Body of pancreas (tissue), 4 donors: Measurements from ENCODE around the gene ARHGEF11.

Source experiments
- POLR2A ChIP-seq, 3 donors: fragments of 450-650 bp; IDR thresholded peaks; one replicate each; pipeline ENCODE4 v1.6.1; 2016; ENCODE audit warnings: antibody characterized with exemption in 3 of 3, mild to moderate bottlenecking in 2 of 3
- TF ChIP-seq, protein P1 (sequence below), 7 experiments: fragments of 450-650 bp in 4 of 7; fragments of 200-600 bp in 3 of 7; sonication (generic) in 3 of 7; IDR thresholded peaks; one replicate each; pipeline ENCODE4 v1.5.1; 2016 to 2019; ENCODE audit warnings: antibody characterized with exemption in 7 of 7

DNA sequence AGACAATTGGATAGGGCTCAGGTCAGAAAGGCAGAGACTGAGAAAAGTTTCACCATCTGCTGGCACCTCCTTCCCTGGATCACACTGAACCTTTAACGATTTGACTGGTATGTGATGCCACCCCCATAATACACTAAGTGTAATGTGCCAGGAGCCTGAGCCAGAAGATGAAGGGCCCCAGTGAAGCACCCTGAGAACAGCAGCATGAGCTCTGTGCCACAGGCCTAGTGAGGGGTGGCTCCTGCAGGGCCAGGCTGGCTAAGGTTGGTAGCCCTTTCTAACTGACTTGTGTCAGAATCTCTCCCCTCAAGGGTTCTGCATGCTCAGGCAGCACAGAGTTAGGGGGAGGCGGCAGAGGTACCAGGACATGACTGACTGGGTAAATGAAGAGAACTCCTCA lies 38.9 kb downstream of the ARHGEF11 start:
- TF ChIP-seq POLR2A (IDR thresholded peaks at IDR 0.05): no peak
- TF ChIP-seq, protein P1, sequence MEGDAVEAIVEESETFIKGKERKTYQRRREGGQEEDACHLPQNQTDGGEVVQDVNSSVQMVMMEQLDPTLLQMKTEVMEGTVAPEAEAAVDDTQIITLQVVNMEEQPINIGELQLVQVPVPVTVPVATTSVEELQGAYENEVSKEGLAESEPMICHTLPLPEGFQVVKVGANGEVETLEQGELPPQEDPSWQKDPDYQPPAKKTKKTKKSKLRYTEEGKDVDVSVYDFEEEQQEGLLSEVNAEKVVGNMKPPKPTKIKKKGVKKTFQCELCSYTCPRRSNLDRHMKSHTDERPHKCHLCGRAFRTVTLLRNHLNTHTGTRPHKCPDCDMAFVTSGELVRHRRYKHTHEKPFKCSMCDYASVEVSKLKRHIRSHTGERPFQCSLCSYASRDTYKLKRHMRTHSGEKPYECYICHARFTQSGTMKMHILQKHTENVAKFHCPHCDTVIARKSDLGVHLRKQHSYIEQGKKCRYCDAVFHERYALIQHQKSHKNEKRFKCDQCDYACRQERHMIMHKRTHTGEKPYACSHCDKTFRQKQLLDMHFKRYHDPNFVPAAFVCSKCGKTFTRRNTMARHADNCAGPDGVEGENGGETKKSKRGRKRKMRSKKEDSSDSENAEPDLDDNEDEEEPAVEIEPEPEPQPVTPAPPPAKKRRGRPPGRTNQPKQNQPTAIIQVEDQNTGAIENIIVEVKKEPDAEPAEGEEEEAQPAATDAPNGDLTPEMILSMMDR (IDR thresholded peaks at IDR 0.05): no peak
